Stomach (tissue), 9 donors: ENCODE results near the gene MT1A. TPM values are rescaled to one million over a fixed set of nuclear protein-coding genes. Genes with fewer than 3 reads are reported as not detected.
A peak's percentile ranks its signal among the peaks of the same experiment; 100 is the strongest.

Source experiments
- DNase-seq, 2 donors: peaks; one replicate each; pipeline versions ENCODE4 v3.0.0 to v3.0.0-alpha.2; 2013 to 2019
- H3K27ac ChIP-seq, 5 donors: fragments of 200-600 bp in 4 of 5; sonication (generic) in 4 of 5; one replicate each; pipeline ENCODE4 v1.5.1; 2013 to 2019; ENCODE audit warnings: mild to moderate bottlenecking in 1 of 5, moderate library complexity in 1 of 5
- H3K27me3 ChIP-seq, 3 donors: fragments of 200-600 bp; sonication (generic); one replicate each; pipeline ENCODE4 v1.5.1; 2017 to 2019; ENCODE audit warnings: mixed run types in 1 of 3
- H3K36me3 ChIP-seq, 4 donors: fragments of 200-600 bp; sonication (generic); 1 replicate in 3 of 4; 2 replicates in 1 of 4; pipeline ENCODE4 v1.5.1; 2016 to 2019
- H3K4me1 ChIP-seq, 4 donors: fragments of 200-600 bp; sonication (generic); one replicate each; pipeline ENCODE4 v1.5.1; 2016 to 2019
- H3K4me3 ChIP-seq, 4 donors: fragments of 200-600 bp; sonication (generic) in 3 of 4; one replicate each; pipeline ENCODE4 v1.5.1; 2016 to 2019; ENCODE audit warnings: mild to moderate bottlenecking in 1 of 4
- H3K9me3 ChIP-seq, 4 donors: fragments of 200-600 bp; sonication (generic); one replicate each; pipeline ENCODE4 v1.5.1; 2016 to 2019
- CTCF ChIP-seq, 7 experiments: fragments of 450-650 bp in 4 of 7; fragments of 200-600 bp in 3 of 7; sonication (generic) in 3 of 7; IDR thresholded peaks; one replicate each; pipeline ENCODE4 v1.5.1; 2016 to 2019; ENCODE audit warnings: antibody characterized with exemption in 7 of 7, control low read depth in 2 of 7, mild to moderate bottlenecking in 1 of 7
- EP300 ChIP-seq: sonication (generic); formaldehyde crosslinking; IDR thresholded peaks from one replicate; pipeline ENCODE4 v1.6.1; 2017; ENCODE audit warnings: antibody characterized with exemption
- POLR2A ChIP-seq, 4 donors: fragments of 450-650 bp; IDR thresholded peaks; one replicate each; pipeline ENCODE4 v1.6.1; 2016; ENCODE audit warnings: antibody characterized with exemption in 4 of 4, control low read depth in 2 of 4, mild to moderate bottlenecking in 1 of 4, moderate library complexity in 1 of 4
- POLR2AphosphoS5 ChIP-seq, 3 donors: sonication (generic); formaldehyde crosslinking; IDR thresholded peaks; one replicate each; pipeline ENCODE4 v1.6.1; 2016; ENCODE audit warnings: antibody characterized with exemption in 3 of 3
- WGBS, 5 donors: extraction: QIAGEN DNeasy Blood & Tissue Kit in 3 of 5; methylation state at CpG; one replicate each; pipeline versions ENCODE4 v1.1.5 to v1.1.7; 2013 to 2018; 5-methylcytosine and 5-hydroxymethylcytosine counted together
- intact Hi-C: fragments of 100-400 bp; cut with DNase I; formaldehyde crosslinking; loops from one replicate; pipeline ENCODE4 v1.15.1; 2023; ENCODE audit warnings: low total_unique reads
- polyA plus RNA-seq, 3 donors: library from polyadenylated mRNA; stranded (reverse); fragments of 200-250 nt; gene quantifications; one replicate each; pipeline ENCODE4 v1.2.3, GENCODE V29; 2013
- total RNA-seq, 5 donors: library from RNA; depleted of rRNA; stranded (reverse); fragments of >200 nt; gene quantifications; one replicate each; pipeline versions ENCODE4 v1.1.0 to v1.2.3, GENCODE V29; 2014 to 2016
- donor health status: healthy with polysubstance abuse.
- donor health status: Bipolar disorder and iron deficiency.
- donor health status: healthy.

MT1A gene
- total and polyA plus RNA-seq, 8 donors: 3.3 to 185 (median 56.7) TPM; not detected in 1

- DNase-seq: no peak
- Histone ChIP-seq H3K27ac (peak overlapping the region; percentile 32 to 86 (median 86)), H3K4me3 (peak overlapping the region in 2 of 4 donors; percentile 56 to 69), H3K4me1 (peaks cover 18 to 40% (median 38%) of the 10 kb centered on the region in 4 donors), H3K36me3 (peaks cover 0 to 11% (median 0%) of the 10 kb centered on the region in 4 donors), H3K27me3 (no peaks in the 10 kb centered on the region), H3K9me3 (peaks cover 0 to 11% (median 0%) of the 10 kb centered on the region in 4 donors)
- TF ChIP-seq POLR2A (IDR thresholded peaks at IDR 0.05): no peak
- TF ChIP-seq POLR2AphosphoS5 (IDR thresholded peaks at IDR 0.05): peak; percentile 13 to 29 (median 13)
- intact Hi-C loops: no loop called here
- WGBS, 5 donors: 56 to 77% (median 61%) methylated on average over 4 of the region's 4 CpGs
Observed at GRCh38 chr16:56684926-56685590, 46.6 kb downstream of the MT1A start.

- intact Hi-C loops: no loop called here
- no peak overlapping the region for H3K4me3 ChIP-seq
- peaks cover 0 to 11% (median 0%) of the 10 kb centered on the region in 4 donors for H3K36me3 ChIP-seq
- WGBS, 5 donors: 90 to 98% (median 96%) methylated on average over 7 of the region's 7 CpGs
- DNase-seq: no peak
- no peak overlapping the region for H3K27ac ChIP-seq
- TF ChIP-seq CTCF (IDR thresholded peaks at IDR 0.05): no peak
- TF ChIP-seq EP300: no peak
- peaks cover 0 to 11% (median 0%) of the 10 kb centered on the region in 4 donors for H3K9me3 ChIP-seq
- no peaks in the 10 kb centered on the region for H3K27me3 ChIP-seq
- peaks cover 18 to 34% (median 31%) of the 10 kb centered on the region in 4 donors for H3K4me1 ChIP-seq
Observed at GRCh38 chr16:56686758-56687157, 48.3 kb downstream of the MT1A start.

DNA sequence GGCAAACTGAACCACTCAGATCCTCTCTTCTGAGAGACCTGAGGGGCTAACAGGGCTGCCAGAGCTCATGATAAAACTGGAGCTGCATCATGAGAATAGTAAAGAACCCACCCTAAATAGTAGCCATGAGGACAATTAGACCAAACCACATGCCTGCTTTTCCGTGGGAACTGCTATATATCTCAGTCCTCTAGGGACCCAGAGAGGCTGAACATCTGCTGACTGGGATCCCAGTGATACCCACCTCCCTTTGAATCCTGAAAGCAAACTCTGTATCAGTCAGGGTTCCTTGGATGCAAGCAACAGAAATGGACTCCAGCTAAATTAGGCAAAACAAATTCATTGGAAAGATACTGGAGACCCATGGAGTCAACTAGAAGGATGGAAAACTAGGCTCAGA, 50.3 kb downstream of the MT1A start:
- TF ChIP-seq CTCF (IDR thresholded peaks at IDR 0.05) (no peak), EP300 (no peak), POLR2A (IDR thresholded peaks at IDR 0.05) (no peak), POLR2AphosphoS5 (IDR thresholded peaks at IDR 0.05) (no peak)
- Histone ChIP-seq H3K27ac (peak overlapping the region in 1 of 5 donors; percentile 1), H3K9me3 (peaks cover 0 to 11% (median 0%) of the 10 kb centered on the region in 4 donors), H3K4me3 (no peak overlapping the region), H3K4me1 (peaks cover 5 to 20% (median 17%) of the 10 kb centered on the region in 4 donors), H3K27me3 (no peaks in the 10 kb centered on the region), H3K36me3 (peaks cover 0 to 11% (median 0%) of the 10 kb centered on the region in 4 donors)
- WGBS, 5 donors: 33 to 61% (median 38%) methylated on average over 1 of the region's 1 CpG
- intact Hi-C loops: no loop called here
- no peak for DNase-seq

- Histone ChIP-seq H3K9me3 (peaks cover 0 to 11% (median 0%) of the 10 kb centered on the region in 4 donors), H3K27me3 (no peaks in the 10 kb centered on the region), H3K4me1 (peaks cover 1 to 16% (median 13%) of the 10 kb centered on the region in 4 donors), H3K27ac (peak overlapping the region in 1 of 5 donors; percentile 1), H3K36me3 (peaks cover 0 to 11% (median 0%) of the 10 kb centered on the region in 4 donors), H3K4me3 (no peak overlapping the region)
- intact Hi-C loops: no loop called here
- no peak for DNase-seq
- 47 to 69% (median 56%) methylated on average over 3 of the region's 3 CpGs for WGBS, 5 donors
- TF ChIP-seq POLR2AphosphoS5 (IDR thresholded peaks at IDR 0.05) (no peak), POLR2A (IDR thresholded peaks at IDR 0.05) (no peak), EP300 (no peak), CTCF (IDR thresholded peaks at IDR 0.05) (no peak)
Observed at GRCh38 chr16:56689171-56689570, 50.7 kb downstream of the MT1A start.

Other genes starting within 250 kb of the MT1A start
- gene AMFR, start 213.1 kb upstream of the MT1A start, total RNA-seq: 100 to 1,000 TPM in 3 of 5 donors, 10 to 100 TPM in 2; 43.7 to 254 (median 102) TPM
- gene AMFR, start 213.1 kb upstream of the MT1A start, polyA plus RNA-seq: 10 to 100 TPM; 16.8 to 30.9 (median 17.4) TPM
- gene NUDT21, start 187.3 kb upstream of the MT1A start, total RNA-seq: 100 to 1,000 TPM in 2 of 5 donors, 10 to 100 TPM in 2, 1 to 10 TPM in 1; 6.4 to 174 (median 30.4) TPM
- 10 to 100 TPM; 19.4 to 28.6 (median 26.0) TPM for gene NUDT21, start 187.3 kb upstream of the MT1A start, polyA plus RNA-seq
- 100 to 1,000 TPM in 1 of 5 donors, 10 to 100 TPM in 4; 16.3 to 167 (median 38.0) TPM for gene OGFOD1, start 187.1 kb upstream of the MT1A start, total RNA-seq
- gene OGFOD1, start 187.1 kb upstream of the MT1A start, polyA plus RNA-seq: 1 to 10 TPM; 8.4 to 8.7 (median 8.6) TPM
- gene BBS2, start 118.6 kb upstream of the MT1A start, total RNA-seq: 100 to 1,000 TPM in 1 of 5 donors, 10 to 100 TPM in 4; 11.3 to 142 (median 72.4) TPM
- 10 to 100 TPM; 16.4 to 35.1 (median 28.3) TPM for gene BBS2, start 118.6 kb upstream of the MT1A start, polyA plus RNA-seq
- gene MT4, start 73.6 kb upstream of the MT1A start, total RNA-seq: not detected
- gene MT4, start 73.6 kb upstream of the MT1A start, polyA plus RNA-seq: not detected
- 1 to 10 TPM in 1 of 5 donors, not detected in 4; 2.2 TPM for gene MT3, start 49.1 kb upstream of the MT1A start, total RNA-seq
- gene MT3, start 49.1 kb upstream of the MT1A start, polyA plus RNA-seq: 1 to 10 TPM; 3.1 to 5.0 (median 4.9) TPM
- 100 to 1,000 TPM in 3 of 5 donors, 10 to 100 TPM in 2; 38.8 to 291 (median 111) TPM for gene MT2A, start 30.1 kb upstream of the MT1A start, total RNA-seq
- 1,000 to 10,000 TPM in 2 of 3 donors, 100 to 1,000 TPM in 1; 949 to 1,839 (median 1,778) TPM for gene MT2A, start 30.1 kb upstream of the MT1A start, polyA plus RNA-seq
- 100 to 1,000 TPM in 4 of 5 donors, 10 to 100 TPM in 1; 16.1 to 704 (median 292) TPM for gene MT1E, start 12.9 kb upstream of the MT1A start, total RNA-seq
- gene MT1E, start 12.9 kb upstream of the MT1A start, polyA plus RNA-seq: 1,000 to 10,000 TPM in 2 of 3 donors, 100 to 1,000 TPM in 1; 445 to 1,956 (median 1,098) TPM
- gene MT1M, start 6.0 kb upstream of the MT1A start, total RNA-seq: 10 to 100 TPM in 3 of 5 donors, 1 to 10 TPM in 1, not detected in 1; 5.2 to 57.4 (median 25.3) TPM
- gene MT1M, start 6.0 kb upstream of the MT1A start, polyA plus RNA-seq: 100 to 1,000 TPM; 135 to 155 (median 138) TPM
- gene MT1B, start 13.2 kb downstream of the MT1A start, total RNA-seq: not detected
- gene MT1B, start 13.2 kb downstream of the MT1A start, polyA plus RNA-seq: 1 to 10 TPM in 1 of 3 donors, not detected in 2; 5.8 TPM
- 10 to 100 TPM in 2 of 5 donors, 1 to 10 TPM in 1, not detected in 2; 7.5 to 73.3 (median 13.3) TPM for gene MT1F, start 19.3 kb downstream of the MT1A start, total RNA-seq
- gene MT1F, start 19.3 kb downstream of the MT1A start, polyA plus RNA-seq: 100 to 1,000 TPM in 2 of 3 donors, 10 to 100 TPM in 1; 87.0 to 225 (median 161) TPM
- gene MT1G, start 29.4 kb downstream of the MT1A start, total RNA-seq: 100 to 1,000 TPM in 3 of 5 donors, not detected in 2; 174 to 605 (median 300) TPM
- 1,000 to 10,000 TPM; 1,140 to 4,171 (median 1,738) TPM for gene MT1G, start 29.4 kb downstream of the MT1A start, polyA plus RNA-seq
- 10 to 100 TPM in 1 of 5 donors, not detected in 4; 33.8 TPM for gene MT1H, start 31.1 kb downstream of the MT1A start, total RNA-seq
- gene MT1H, start 31.1 kb downstream of the MT1A start, polyA plus RNA-seq: 100 to 1,000 TPM in 1 of 3 donors, 10 to 100 TPM in 2; 75.7 to 219 (median 80.0) TPM
- 1,000 to 10,000 TPM in 1 of 5 donors, 100 to 1,000 TPM in 4; 261 to 1,065 (median 315) TPM for gene MT1X, start 43.8 kb downstream of the MT1A start, total RNA-seq
- gene MT1X, start 43.8 kb downstream of the MT1A start, polyA plus RNA-seq: 1,000 to 10,000 TPM in 2 of 3 donors, 100 to 1,000 TPM in 1; 760 to 1,982 (median 1,143) TPM
- 100 to 1,000 TPM in 1 of 5 donors, 10 to 100 TPM in 4; 43.2 to 184 (median 87.5) TPM for gene NUP93, start 91.5 kb downstream of the MT1A start, total RNA-seq
- gene NUP93, start 91.5 kb downstream of the MT1A start, polyA plus RNA-seq: 10 to 100 TPM; 26.7 to 46.6 (median 27.4) TPM
- not detected for gene SLC12A3, start 226.5 kb downstream of the MT1A start, total RNA-seq
- under 1 TPM in 2 of 3 donors, not detected in 1; 0.10 to 0.12 TPM for gene SLC12A3, start 226.5 kb downstream of the MT1A start, polyA plus RNA-seq